ENCODE results near the gene EFCAB7.

The EFCAB7 gene

DNA sequence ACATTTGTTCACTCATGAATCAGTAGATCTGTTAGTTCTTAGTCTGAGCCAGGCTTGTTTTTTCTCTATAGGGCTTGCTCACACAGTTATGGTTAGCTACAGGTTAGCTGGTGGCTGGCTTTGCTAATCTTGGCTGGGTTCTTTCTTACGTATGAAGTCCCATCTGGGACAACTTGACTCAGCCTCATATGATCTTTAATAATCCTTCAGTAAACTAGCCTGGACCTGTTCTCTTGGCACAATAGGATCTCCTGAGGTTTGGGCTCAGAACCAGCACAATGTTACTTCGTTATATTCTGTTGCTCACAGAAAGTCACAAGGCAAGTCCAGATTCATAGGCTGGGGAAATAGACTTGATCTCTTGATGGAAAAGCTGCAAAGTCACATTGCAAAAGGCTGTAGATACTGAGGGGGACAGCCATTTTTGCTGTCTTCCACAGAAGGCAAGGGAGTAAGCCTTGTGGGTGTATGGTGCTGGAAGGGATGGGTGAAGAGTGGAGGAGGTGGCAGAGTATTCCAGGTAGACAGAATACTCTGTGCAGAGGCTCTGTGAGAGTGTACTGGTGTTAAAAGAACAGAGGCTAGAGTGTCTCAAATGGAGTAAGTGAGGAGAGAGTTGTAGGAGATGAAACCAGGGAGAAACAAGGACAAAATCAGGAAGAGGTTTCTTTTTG lies 24.4 kb downstream of the EFCAB7 start:
- TF ChIP-seq POLR2AphosphoS5 (IDR thresholded peaks at IDR 0.05; ENCODE audit: low read depth) (no peak), SPI1 (IDR thresholded peaks at IDR 0.05; ENCODE audit: borderline replicate concordance, low read depth) (no peak)
- DNase-seq (ENCODE audit: low read depth in 1 of 2, low spot score in 1 of 2), result no peak
- no peak overlapping the region for H3K27ac ChIP-seq (replicated peaks)
- no peaks in the 10 kb centered on the region for H3K27me3 ChIP-seq (ENCODE audit: insufficient read depth, poor library complexity, severe bottlenecking)
- H3K4me3 ChIP-seq (replicated peaks; ENCODE audit: insufficient read depth, low read length), result no peak overlapping the region

DNA sequence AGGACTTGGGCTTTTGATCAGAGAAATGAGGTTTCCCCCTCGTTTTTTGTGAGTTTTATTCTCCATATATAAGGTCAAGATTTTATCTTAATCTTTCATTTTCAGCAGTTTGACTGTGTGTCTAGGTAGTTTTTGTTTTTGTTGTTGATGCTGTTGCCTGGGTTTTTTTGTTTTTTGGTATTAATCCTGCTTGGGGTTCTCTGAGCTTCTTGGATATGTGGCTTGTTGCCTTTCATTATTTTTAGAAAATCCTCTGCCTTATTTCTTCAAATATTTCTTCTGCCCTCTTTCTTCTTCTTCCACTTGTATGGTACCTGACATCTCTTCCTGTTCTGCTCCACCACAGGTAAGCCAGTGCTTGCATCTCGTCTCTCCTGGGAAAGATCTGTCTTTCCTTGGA lies 25.0 kb downstream of the EFCAB7 start:
- H3K27ac ChIP-seq (replicated peaks), result no peak overlapping the region
- TF ChIP-seq, protein P1, sequence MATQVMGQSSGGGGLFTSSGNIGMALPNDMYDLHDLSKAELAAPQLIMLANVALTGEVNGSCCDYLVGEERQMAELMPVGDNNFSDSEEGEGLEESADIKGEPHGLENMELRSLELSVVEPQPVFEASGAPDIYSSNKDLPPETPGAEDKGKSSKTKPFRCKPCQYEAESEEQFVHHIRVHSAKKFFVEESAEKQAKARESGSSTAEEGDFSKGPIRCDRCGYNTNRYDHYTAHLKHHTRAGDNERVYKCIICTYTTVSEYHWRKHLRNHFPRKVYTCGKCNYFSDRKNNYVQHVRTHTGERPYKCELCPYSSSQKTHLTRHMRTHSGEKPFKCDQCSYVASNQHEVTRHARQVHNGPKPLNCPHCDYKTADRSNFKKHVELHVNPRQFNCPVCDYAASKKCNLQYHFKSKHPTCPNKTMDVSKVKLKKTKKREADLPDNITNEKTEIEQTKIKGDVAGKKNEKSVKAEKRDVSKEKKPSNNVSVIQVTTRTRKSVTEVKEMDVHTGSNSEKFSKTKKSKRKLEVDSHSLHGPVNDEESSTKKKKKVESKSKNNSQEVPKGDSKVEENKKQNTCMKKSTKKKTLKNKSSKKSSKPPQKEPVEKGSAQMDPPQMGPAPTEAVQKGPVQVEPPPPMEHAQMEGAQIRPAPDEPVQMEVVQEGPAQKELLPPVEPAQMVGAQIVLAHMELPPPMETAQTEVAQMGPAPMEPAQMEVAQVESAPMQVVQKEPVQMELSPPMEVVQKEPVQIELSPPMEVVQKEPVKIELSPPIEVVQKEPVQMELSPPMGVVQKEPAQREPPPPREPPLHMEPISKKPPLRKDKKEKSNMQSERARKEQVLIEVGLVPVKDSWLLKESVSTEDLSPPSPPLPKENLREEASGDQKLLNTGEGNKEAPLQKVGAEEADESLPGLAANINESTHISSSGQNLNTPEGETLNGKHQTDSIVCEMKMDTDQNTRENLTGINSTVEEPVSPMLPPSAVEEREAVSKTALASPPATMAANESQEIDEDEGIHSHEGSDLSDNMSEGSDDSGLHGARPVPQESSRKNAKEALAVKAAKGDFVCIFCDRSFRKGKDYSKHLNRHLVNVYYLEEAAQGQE (IDR thresholded peaks at IDR 0.05; ENCODE audit: insufficient replicate concordance, low read depth), result no peak
- TF ChIP-seq GABPA (IDR thresholded peaks at IDR 0.05; ENCODE audit: low read depth) (no peak), SPI1 (IDR thresholded peaks at IDR 0.05; ENCODE audit: borderline replicate concordance, low read depth) (no peak), POLR2AphosphoS5 (IDR thresholded peaks at IDR 0.05; ENCODE audit: low read depth) (no peak)
- TF ChIP-seq, protein P2, sequence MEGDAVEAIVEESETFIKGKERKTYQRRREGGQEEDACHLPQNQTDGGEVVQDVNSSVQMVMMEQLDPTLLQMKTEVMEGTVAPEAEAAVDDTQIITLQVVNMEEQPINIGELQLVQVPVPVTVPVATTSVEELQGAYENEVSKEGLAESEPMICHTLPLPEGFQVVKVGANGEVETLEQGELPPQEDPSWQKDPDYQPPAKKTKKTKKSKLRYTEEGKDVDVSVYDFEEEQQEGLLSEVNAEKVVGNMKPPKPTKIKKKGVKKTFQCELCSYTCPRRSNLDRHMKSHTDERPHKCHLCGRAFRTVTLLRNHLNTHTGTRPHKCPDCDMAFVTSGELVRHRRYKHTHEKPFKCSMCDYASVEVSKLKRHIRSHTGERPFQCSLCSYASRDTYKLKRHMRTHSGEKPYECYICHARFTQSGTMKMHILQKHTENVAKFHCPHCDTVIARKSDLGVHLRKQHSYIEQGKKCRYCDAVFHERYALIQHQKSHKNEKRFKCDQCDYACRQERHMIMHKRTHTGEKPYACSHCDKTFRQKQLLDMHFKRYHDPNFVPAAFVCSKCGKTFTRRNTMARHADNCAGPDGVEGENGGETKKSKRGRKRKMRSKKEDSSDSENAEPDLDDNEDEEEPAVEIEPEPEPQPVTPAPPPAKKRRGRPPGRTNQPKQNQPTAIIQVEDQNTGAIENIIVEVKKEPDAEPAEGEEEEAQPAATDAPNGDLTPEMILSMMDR (IDR thresholded peaks at IDR 0.05; ENCODE audit: insufficient read depth, low read length), result no peak

DNA sequence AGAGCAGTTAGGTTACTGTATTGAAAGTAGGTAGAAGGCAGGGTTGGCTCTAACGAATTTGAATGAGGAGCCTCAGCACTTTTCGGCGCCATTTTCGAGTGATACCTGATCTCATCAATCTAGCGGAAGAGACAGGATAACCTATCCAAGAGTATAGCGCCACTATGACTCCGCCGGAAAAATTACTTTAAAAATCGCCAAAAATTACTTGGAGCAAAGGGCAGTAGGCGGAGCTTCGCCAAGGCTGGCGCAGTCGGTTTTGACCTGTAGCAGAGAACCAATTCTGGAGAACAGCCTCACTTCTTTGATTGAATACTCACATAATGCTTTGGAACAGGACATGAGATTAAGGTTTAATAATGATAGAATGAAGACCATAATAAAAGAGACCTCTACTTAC lies 25.6 kb downstream of the EFCAB7 start:
- Histone ChIP-seq H3K27ac (replicated peaks) (no peak overlapping the region), H3K4me3 (replicated peaks; ENCODE audit: insufficient read depth, low read length) (no peak overlapping the region), H3K27me3 (ENCODE audit: insufficient read depth, poor library complexity, severe bottlenecking) (no peaks in the 10 kb centered on the region)
- no peak for DNase-seq (ENCODE audit: low read depth in 1 of 2, low spot score in 1 of 2)
- TF ChIP-seq POLR2AphosphoS5 (IDR thresholded peaks at IDR 0.05; ENCODE audit: low read depth), result no peak
- no peak for TF ChIP-seq SPI1 (IDR thresholded peaks at IDR 0.05; ENCODE audit: borderline replicate concordance, low read depth)
- TF ChIP-seq GABPA (IDR thresholded peaks at IDR 0.05; ENCODE audit: low read depth), result no peak
- TF ChIP-seq, protein P2 (IDR thresholded peaks at IDR 0.05; ENCODE audit: insufficient read depth, low read length), result no peak
- TF ChIP-seq, protein P1 (IDR thresholded peaks at IDR 0.05; ENCODE audit: insufficient replicate concordance, low read depth), result no peak

More for the DNA sequence above, 25.0 kb downstream of the EFCAB7 start:
- Histone ChIP-seq H3K27me3 (ENCODE audit: insufficient read depth, poor library complexity, severe bottlenecking) (no peaks in the 10 kb centered on the region), H3K4me3 (replicated peaks; ENCODE audit: insufficient read depth, low read length) (no peak overlapping the region)
- no peak for DNase-seq (ENCODE audit: low read depth in 1 of 2, low spot score in 1 of 2)

DNA sequence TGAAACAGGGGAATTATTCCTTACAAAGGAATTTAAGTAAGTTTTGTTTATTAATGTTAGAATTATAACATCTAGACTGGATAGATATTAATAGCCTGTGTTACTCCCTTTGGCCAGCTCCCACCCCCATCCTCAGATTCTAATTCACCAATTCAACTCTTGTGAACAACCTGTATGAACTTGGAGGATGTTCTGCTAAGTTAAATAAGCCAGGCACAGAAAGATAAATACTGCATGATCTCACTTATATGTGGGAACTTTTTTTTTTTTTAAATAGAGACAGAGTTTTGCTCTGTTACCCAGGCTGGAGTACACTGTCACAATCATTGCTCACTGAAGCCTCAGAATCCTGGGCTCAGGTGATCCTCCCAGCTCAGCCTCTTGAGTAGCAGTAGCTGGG lies 32.2 kb downstream of the EFCAB7 start:
- no peak for TF ChIP-seq GABPA (IDR thresholded peaks at IDR 0.05; ENCODE audit: low read depth)
- no peak for TF ChIP-seq SPI1 (IDR thresholded peaks at IDR 0.05; ENCODE audit: borderline replicate concordance, low read depth)
- TF ChIP-seq POLR2AphosphoS5 (IDR thresholded peaks at IDR 0.05; ENCODE audit: low read depth), result no peak
- TF ChIP-seq, protein P1 (IDR thresholded peaks at IDR 0.05; ENCODE audit: insufficient replicate concordance, low read depth), result no peak
- TF ChIP-seq, protein P2 (IDR thresholded peaks at IDR 0.05; ENCODE audit: insufficient read depth, low read length), result no peak
- H3K27me3 ChIP-seq (ENCODE audit: insufficient read depth, poor library complexity, severe bottlenecking), result no peaks in the 10 kb centered on the region
- DNase-seq (ENCODE audit: low read depth in 1 of 2, low spot score in 1 of 2), result no peak
- H3K4me3 ChIP-seq (replicated peaks; ENCODE audit: insufficient read depth, low read length), result no peak overlapping the region
- H3K27ac ChIP-seq (replicated peaks), result no peak overlapping the region

Measured in HL-60 (cell line).